HCT116 (cell line): ENCODE results near the gene GNB1L. TPM values are rescaled to one million over a fixed set of nuclear protein-coding genes. Genes with fewer than 3 reads are reported as not detected.

Experiments used
- ATAC-seq: fragments of 200-7000 bp; cut with Tn5 transposase; 2 replicates; pipeline ENCODE4 v1.9.1; 2020; ENCODE audit warnings: mild to moderate bottlenecking, moderate library complexity
- BruUV-seq: library from RNA; stranded (reverse); fragments of 400-500 nt; replicated peaks from 2 replicates; lab custom pipeline; 2021; lab: Mats Ljungman, UMichigan
- CTCF ChIA-PET: fragments of 300-600 bp; sonication (Branson Sonifier 250); formaldehyde crosslinking; loops from one replicate; lab custom pipeline; 2021; ENCODE audit warnings: antibody characterized with exemption; lab: Charles Lee
- POLR2A ChIA-PET: fragments of 300-600, 350-600 bp; sonication (Branson Sonifier 250); formaldehyde crosslinking; loops from one replicate; lab custom pipeline; 2021; ENCODE audit warnings: antibody characterized with exemption; lab: Charles Lee
- RAD21 ChIA-PET, 2 experiments: fragments of 300-600 bp; sonication (Branson Sonifier 250); formaldehyde crosslinking; loops; one replicate each; lab custom pipeline; 2023; ENCODE audit warnings: low total read pairs in 2 of 2; ENCODE audit not compliant: uncharacterized antibody in 2 of 2, unreplicated experiment in 2 of 2, low non-redundant PET in 1 of 2; lab: Charles Lee
- DNase-seq: peaks from one replicate; pipeline ENCODE4 v3.0.0-alpha.2; 2010; ENCODE audit warnings: low read depth, low spot score
- H2AFZ ChIP-seq: fragments of 200-600 bp; shearing (Covaris generic), sonication (generic); 2 replicates; pipeline ENCODE4 v1.6.1; 2017; ENCODE audit warnings: low read depth, mixed run types, mixed read lengths, antibody characterized with exemption, low read length; ENCODE audit not compliant: poor library complexity, severe bottlenecking
- H3K27ac ChIP-seq: 2 replicates; pipeline ENCODE4 v1.5.1; 2012; ENCODE audit warnings: low read depth, low read length
- H3K27me3 ChIP-seq: fragments of 200-600 bp; sonication (generic); 2 replicates; pipeline ENCODE4 v1.6.1; 2016; ENCODE audit warnings: mixed run types, low read length, mixed read lengths; ENCODE audit not compliant: insufficient read depth
- H3K36me3 ChIP-seq, 2 experiments: fragments of 200-500 bp in 1 of 2; fragments of 200-600 bp in 1 of 2; sonication (Bioruptor generic) in 1 of 2; sonication (generic) in 1 of 2; 2 replicates each; pipeline versions ENCODE4 v1.5.1 to v1.6.1; 2014 to 2016; ENCODE audit warnings: low read length in 2 of 2, inconsistent platforms in 1 of 2, mixed read lengths in 1 of 2, mixed run types in 1 of 2; ENCODE audit not compliant: insufficient read depth in 2 of 2, control insufficient read depth in 1 of 2
- H3K4me1 ChIP-seq, 2 experiments: fragments of 200-600 bp in 1 of 2; sonication (generic) in 1 of 2; 2 replicates each; pipeline versions ENCODE4 v1.5.1 to v1.6.1; 2012 to 2017; ENCODE audit warnings: low read length in 2 of 2, inconsistent platforms in 1 of 2, mild to moderate bottlenecking in 1 of 2, mixed read lengths in 1 of 2, mixed run types in 1 of 2, moderate library complexity in 1 of 2; ENCODE audit not compliant: insufficient read depth in 2 of 2, control insufficient read depth in 1 of 2
- H3K4me2 ChIP-seq: fragments of 200-600 bp; sonication (generic); 2 replicates; pipeline ENCODE4 v1.6.1; 2017; ENCODE audit warnings: mixed run types, low read length, mixed read lengths
- H3K4me3 ChIP-seq, 2 experiments: fragments of 200-600 bp in 1 of 2; sonication (generic) in 1 of 2; replicated peaks in 1 of 2; 2 replicates each; pipeline ENCODE4 v1.5.1; 2011 to 2016; ENCODE audit warnings: low read length in 2 of 2, control low read depth in 1 of 2, low read depth in 1 of 2, mild to moderate bottlenecking in 1 of 2, mixed read lengths in 1 of 2, mixed run types in 1 of 2
- H3K79me2 ChIP-seq: fragments of 200-600 bp; sonication (generic); 2 replicates; pipeline ENCODE4 v1.6.1; 2017; ENCODE audit warnings: mild to moderate bottlenecking, mixed run types, low read length, moderate library complexity, mixed read lengths; ENCODE audit not compliant: insufficient read depth
- H3K9ac ChIP-seq: fragments of 200-600 bp; sonication (generic); 2 replicates; pipeline ENCODE4 v1.6.1; 2016; ENCODE audit warnings: low read length, mixed read lengths
- H3K9me2 ChIP-seq: fragments of 200-600 bp; sonication (generic), shearing (Covaris generic); 2 replicates; pipeline ENCODE4 v1.6.1; 2017; ENCODE audit warnings: mixed run types, mild to moderate bottlenecking, moderate library complexity; ENCODE audit not compliant: insufficient read depth
- H3K9me3 ChIP-seq, 2 experiments: fragments of 200-500 bp in 1 of 2; fragments of 200-600 bp in 1 of 2; sonication (Bioruptor generic) in 1 of 2; sonication (generic) in 1 of 2; 2 replicates each; pipeline ENCODE4 v1.6.1; 2014 to 2017; ENCODE audit warnings: low read length in 2 of 2, mixed read lengths in 2 of 2, inconsistent platforms in 1 of 2, low read depth in 1 of 2, mild to moderate bottlenecking in 1 of 2, mixed run types in 1 of 2, moderate library complexity in 1 of 2; ENCODE audit not compliant: control insufficient read depth in 1 of 2, insufficient read depth in 1 of 2
- H4K20me1 ChIP-seq: fragments of 200-600 bp; sonication (generic), shearing (Covaris generic); 2 replicates; pipeline ENCODE4 v1.6.1; 2017; ENCODE audit warnings: mixed run types, mild to moderate bottlenecking, moderate library complexity; ENCODE audit not compliant: insufficient read depth
- EGR1 ChIP-seq: IDR thresholded peaks from 2 replicates; pipeline ENCODE4 v1.6.1; 2012; ENCODE audit warnings: low read depth
- TCF7L2 ChIP-seq: IDR thresholded peaks from 2 replicates; pipeline ENCODE4 v1.7.0; 2011; ENCODE audit warnings: borderline replicate concordance, inconsistent platforms; ENCODE audit not compliant: insufficient read depth, insufficient read length; ENCODE audit errors: extremely low read depth
- ZFX ChIP-seq: fragments of 450-650 bp; IDR thresholded peaks from 2 replicates; pipeline ENCODE4 v1.6.1; 2017
- intact Hi-C: fragments of 100-400 bp; cut with micrococcal nuclease; formaldehyde crosslinking; loops from 2 replicates; pipeline ENCODE4 v1.10.0; 2022
- total RNA-seq: library from RNA; stranded (reverse); gene quantifications from one replicate; pipeline ENCODE4 v1.2.1, GENCODE V29; 2021; ENCODE audit not compliant: unreplicated experiment
- TF ChIP-seq, protein P1 (sequence below): IDR thresholded peaks from 2 replicates; pipeline ENCODE4 v1.6.1; 2011; ENCODE audit warnings: mild to moderate bottlenecking, low read length, moderate library complexity; ENCODE audit not compliant: insufficient replicate concordance; ENCODE audit errors: extremely low read depth
- TF ChIP-seq, protein P2 (sequence below): IDR thresholded peaks from 2 replicates; pipeline ENCODE4 v1.6.1; 2012

GNB1L gene
- total RNA-seq, 1 experiment from 2014 or later: 12.1 TPM

DNA sequence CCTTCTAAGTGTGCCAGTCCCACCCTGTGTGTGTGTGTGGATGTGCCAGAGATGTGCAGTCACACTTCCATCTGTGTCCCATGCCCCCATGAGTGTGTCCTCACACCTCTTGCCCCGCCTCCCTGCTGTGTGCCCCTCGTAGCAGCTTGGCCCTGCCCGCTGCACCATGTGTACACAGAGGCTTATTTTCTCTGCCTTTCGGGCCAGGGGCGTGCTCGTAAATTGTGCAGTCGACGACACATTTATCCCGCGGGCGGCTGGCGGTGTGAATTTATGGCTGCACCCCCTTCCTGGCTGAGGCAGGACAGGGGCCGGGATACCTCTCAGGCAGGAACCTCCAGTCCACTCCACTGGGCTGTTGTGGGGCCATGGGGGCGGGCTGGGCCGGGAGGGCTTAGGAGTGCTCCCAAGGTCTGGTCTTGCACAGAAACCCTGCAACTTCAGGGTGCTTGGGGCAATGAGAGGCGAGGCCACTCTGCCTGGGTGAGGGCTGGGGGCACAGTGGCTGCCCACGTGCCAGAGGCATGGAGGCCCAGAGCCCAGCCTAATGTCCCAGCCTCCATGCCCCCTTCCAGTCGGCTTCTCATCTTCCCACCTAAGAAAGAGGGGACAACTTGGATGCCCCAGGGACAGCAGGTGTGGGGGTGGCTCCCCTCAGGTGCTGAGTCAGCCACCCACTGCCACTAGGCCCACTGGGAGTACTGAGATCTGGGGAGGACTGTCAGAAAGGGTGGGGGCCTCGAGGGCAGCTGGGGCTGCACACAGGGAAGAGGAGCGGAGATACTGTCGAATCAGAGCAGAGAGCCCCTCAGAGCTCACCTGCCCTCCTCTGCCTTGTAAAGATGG, 118.8 kb downstream of the GNB1L start:
- POLR2A ChIA-PET: no interaction called here
- TF ChIP-seq ZFX: no peak
- no peak for TF ChIP-seq EGR1
- TF ChIP-seq TCF7L2: no peak
- TF ChIP-seq, protein P1, sequence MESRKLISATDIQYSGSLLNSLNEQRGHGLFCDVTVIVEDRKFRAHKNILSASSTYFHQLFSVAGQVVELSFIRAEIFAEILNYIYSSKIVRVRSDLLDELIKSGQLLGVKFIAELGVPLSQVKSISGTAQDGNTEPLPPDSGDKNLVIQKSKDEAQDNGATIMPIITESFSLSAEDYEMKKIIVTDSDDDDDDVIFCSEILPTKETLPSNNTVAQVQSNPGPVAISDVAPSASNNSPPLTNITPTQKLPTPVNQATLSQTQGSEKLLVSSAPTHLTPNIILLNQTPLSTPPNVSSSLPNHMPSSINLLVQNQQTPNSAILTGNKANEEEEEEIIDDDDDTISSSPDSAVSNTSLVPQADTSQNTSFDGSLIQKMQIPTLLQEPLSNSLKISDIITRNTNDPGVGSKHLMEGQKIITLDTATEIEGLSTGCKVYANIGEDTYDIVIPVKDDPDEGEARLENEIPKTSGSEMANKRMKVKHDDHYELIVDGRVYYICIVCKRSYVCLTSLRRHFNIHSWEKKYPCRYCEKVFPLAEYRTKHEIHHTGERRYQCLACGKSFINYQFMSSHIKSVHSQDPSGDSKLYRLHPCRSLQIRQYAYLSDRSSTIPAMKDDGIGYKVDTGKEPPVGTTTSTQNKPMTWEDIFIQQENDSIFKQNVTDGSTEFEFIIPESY: no peak
- TF ChIP-seq, protein P2, sequence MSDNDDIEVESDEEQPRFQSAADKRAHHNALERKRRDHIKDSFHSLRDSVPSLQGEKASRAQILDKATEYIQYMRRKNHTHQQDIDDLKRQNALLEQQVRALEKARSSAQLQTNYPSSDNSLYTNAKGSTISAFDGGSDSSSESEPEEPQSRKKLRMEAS: no peak
- H3K27ac ChIP-seq: no peak overlapping the region
- no peak overlapping the region for H3K4me3 ChIP-seq
- no peaks in the 10 kb centered on the region for H4K20me1 ChIP-seq
- RAD21 ChIA-PET: no interaction called here
- H3K9ac ChIP-seq: no peak overlapping the region
- no peak overlapping the region for H2AFZ ChIP-seq
- no peaks in the 10 kb centered on the region for H3K9me2 ChIP-seq
- H3K9me3 ChIP-seq: no peaks in the 10 kb centered on the region
- DNase-seq (no peak), ATAC-seq (no peak)
- no peak overlapping the region for H3K4me2 ChIP-seq
- no peaks in the 10 kb centered on the region for H3K27me3 ChIP-seq
- peaks cover 0 to 4% of the 10 kb centered on the region in 2 experiments; a peak in 2 of 4 replicates for H3K4me1 ChIP-seq
- BruUV-seq: no TSS peak
- CTCF ChIA-PET: no interaction called here
- no peaks in the 10 kb centered on the region for H3K36me3 ChIP-seq
- no peaks in the 10 kb centered on the region for H3K79me2 ChIP-seq
- intact Hi-C loops: no loop called here
